ENCODE measurements around the gene ANKK1.

The ANKK1 gene

DNA sequence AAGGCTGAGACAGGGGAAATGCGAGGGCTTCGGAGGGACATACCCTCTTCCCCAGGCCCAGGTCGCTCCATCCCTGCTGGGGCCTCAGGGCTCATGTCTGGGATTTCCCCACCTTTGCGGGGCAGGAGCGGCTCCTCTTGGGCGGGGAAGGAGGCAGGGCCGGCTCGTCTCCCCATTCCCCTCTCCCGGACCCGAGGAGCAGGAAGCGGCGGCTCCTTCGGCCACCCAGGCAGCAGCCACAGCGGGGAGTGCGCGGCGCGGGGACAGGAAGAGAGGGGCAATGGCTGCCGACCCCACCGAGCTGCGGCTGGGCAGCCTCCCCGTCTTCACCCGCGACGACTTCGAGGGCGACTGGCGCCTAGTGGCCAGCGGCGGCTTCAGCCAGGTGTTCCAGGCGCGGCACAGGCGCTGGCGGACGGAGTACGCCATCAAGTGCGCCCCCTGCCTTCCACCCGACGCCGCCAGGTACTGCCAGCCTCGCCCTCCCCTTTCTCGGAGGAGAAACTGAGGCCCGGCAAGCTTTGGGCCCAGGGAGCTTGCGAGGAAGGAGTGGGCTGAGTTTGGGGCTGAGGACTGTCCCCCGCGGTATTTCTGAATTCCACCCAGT lies at the start of gene ANKK1:
TSS of gene ANKK1 (plus strand) at position 175 of the 607 bp plus-strand sequence. CDS start at position 281, 106 bp downstream.
- H3K4me3 ChIP-seq (ENCODE audit: low read length) = peak within 1 kb of the TSS; percentile 36
- TF ChIP-seq, protein P1, sequence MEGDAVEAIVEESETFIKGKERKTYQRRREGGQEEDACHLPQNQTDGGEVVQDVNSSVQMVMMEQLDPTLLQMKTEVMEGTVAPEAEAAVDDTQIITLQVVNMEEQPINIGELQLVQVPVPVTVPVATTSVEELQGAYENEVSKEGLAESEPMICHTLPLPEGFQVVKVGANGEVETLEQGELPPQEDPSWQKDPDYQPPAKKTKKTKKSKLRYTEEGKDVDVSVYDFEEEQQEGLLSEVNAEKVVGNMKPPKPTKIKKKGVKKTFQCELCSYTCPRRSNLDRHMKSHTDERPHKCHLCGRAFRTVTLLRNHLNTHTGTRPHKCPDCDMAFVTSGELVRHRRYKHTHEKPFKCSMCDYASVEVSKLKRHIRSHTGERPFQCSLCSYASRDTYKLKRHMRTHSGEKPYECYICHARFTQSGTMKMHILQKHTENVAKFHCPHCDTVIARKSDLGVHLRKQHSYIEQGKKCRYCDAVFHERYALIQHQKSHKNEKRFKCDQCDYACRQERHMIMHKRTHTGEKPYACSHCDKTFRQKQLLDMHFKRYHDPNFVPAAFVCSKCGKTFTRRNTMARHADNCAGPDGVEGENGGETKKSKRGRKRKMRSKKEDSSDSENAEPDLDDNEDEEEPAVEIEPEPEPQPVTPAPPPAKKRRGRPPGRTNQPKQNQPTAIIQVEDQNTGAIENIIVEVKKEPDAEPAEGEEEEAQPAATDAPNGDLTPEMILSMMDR (IDR thresholded peaks at IDR 0.05; ENCODE audit: insufficient read depth, low read depth, low read length, missing control alignments) = peak; percentile 42
- DNase-seq (ENCODE audit: low read depth) = peak; percentile 54

DNA sequence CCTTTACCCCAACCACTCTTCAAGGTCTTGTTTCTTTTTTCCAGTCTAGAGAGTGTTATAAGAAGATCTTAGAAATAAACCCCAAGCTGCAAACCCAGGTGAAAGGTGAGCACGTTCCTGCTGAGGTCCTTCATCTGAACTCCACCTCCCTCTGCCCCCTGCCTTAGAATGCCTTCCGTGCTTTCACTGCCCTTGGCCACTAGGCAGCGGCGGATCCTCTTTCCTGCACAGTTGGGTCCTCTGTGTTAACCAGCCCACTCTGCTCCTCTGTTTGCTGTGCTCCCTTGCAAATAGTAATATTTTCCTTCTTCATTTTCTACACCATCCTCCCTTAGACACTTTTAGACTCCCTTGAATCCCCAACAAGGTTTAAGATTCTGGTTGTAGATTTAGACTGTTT lies 48.8 kb upstream of the ANKK1 start:
- TF ChIP-seq, protein P1 (IDR thresholded peaks at IDR 0.05; ENCODE audit: insufficient read depth, low read depth, low read length, missing control alignments) = no peak
- DNase-seq (ENCODE audit: low read depth) = no peak
- H3K4me3 ChIP-seq (ENCODE audit: low read length) = no peak overlapping the region

DNA sequence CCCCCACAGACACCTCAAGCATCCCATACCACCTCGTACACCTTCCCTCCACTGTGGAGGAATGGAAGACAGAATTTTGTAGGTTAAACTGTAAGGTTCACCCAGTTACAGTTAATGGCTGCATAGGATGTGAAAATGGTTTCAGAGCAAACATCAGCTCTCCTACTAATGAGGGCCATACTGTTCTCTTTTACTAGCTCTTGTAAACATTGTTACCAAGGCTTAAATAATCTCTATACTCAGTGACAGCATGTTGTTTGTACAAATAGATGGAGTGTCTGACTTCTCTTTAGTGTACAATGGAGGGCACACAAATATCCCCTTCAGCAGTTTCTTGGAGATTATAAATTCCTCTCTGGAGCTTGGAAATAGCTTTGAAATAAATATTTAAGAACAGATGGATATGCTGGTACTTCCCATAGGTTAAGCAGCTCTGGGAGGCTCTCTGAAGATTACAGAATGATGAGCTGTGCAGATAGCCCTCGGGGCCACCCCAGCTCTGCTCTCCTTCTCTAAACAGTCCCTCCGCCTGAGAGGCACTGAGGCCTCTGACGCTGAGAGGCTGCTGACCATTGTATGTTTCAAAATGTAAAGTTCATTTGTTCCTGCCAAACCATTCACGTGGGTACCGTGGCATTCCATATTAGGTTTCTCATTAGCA lies 47.5 kb upstream of the ANKK1 start:
- no peak overlapping the region for H3K4me3 ChIP-seq (ENCODE audit: low read length)
- no peak for DNase-seq (ENCODE audit: low read depth)
- TF ChIP-seq, protein P1 (IDR thresholded peaks at IDR 0.05; ENCODE audit: insufficient read depth, low read depth, low read length, missing control alignments) = no peak

GRCh38 chr11:113341388-113342165 lies 46.0 kb upstream of the ANKK1 start:
- no peak overlapping the region for H3K4me3 ChIP-seq (ENCODE audit: low read length)
- DNase-seq (ENCODE audit: low read depth) = no peak
- TF ChIP-seq, protein P1 (IDR thresholded peaks at IDR 0.05; ENCODE audit: insufficient read depth, low read depth, low read length, missing control alignments) = no peak

DNA sequence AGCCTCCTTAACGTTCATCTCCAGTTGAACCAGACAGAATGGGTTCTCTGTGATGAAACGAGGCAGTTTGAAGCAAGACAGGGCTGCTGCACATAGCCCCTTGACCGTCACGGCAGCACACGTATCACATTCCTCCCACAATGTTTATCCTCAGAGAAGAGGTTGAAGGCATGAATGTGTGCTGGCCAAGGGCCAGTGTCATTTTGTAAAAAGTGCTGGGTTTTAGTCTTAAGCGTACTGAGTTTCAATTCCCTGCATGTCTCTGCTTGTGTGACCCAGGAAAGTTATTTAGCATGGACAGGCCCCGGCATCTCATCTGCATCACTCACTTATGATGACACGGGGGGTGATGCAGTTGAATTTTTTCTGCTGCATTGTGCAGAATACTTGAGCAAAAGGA lies 41.6 kb upstream of the ANKK1 start:
- H3K4me3 ChIP-seq (ENCODE audit: low read length) = no peak overlapping the region
- TF ChIP-seq, protein P1 (IDR thresholded peaks at IDR 0.05; ENCODE audit: insufficient read depth, low read depth, low read length, missing control alignments) = no peak
- DNase-seq (ENCODE audit: low read depth) = peak; percentile 99

DNA sequence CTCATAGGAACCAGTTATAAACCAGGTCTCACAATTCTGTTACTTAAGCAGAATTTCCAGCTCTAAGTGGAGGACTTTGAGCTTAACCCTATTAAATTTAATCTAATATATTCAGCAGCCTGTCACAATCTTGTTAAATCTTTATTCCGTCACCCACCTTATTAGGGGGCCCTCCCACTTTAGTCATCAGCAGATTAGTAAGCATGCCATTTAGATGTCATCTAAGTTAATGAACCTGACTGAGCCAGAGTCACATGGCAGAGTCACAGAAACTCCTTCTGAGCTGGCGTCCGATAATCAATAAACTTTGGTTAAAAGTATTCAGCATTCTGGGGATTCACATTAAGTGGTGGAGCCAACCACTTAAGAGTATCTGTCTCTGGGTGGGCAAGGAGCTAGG lies 38.1 kb upstream of the ANKK1 start:
- DNase-seq (ENCODE audit: low read depth) = no peak
- TF ChIP-seq, protein P1 (IDR thresholded peaks at IDR 0.05; ENCODE audit: insufficient read depth, low read depth, low read length, missing control alignments) = no peak
- no peak overlapping the region for H3K4me3 ChIP-seq (ENCODE audit: low read length)

Measured in epithelial cell of esophagus (primary cell).